K562 (cell line): ENCODE results near the gene SLC48A1. TPM values are rescaled to one million over a fixed set of nuclear protein-coding genes. Genes with fewer than 3 reads are reported as not detected.

Source experiments
- BACH1 ChIP-seq: fragments of 200-800 bp; sonication (Bioruptor generic); IDR thresholded peaks from 2 replicates; pipeline ENCODE4 v1.6.1; 2016; ENCODE audit warnings: missing genetic modification characterization, missing compliant biosample characterization
- JUN ChIP-seq, 2 experiments: sonication (generic) in 1 of 2; formaldehyde crosslinking in 1 of 2; IDR thresholded peaks; 2 replicates each; pipeline versions ENCODE4 v1.6.1 to v1.8.0; 2012 to 2022; ENCODE audit warnings: borderline replicate concordance in 2 of 2, mild to moderate bottlenecking in 2 of 2, improper control_type of control experiment in 1 of 2, low read depth in 1 of 2, low read length in 1 of 2, missing genetic modification reagents in 1 of 2
- KLF16 ChIP-seq: IDR thresholded peaks from 2 replicates; pipeline ENCODE4 v1.6.1; 2016; ENCODE audit warnings: antibody characterized with exemption
- MTF1 ChIP-seq: fragments of 250-450 bp; sonication (Bioruptor Pico); IDR thresholded peaks from 2 replicates; pipeline ENCODE4 v1.9.0; 2021; ENCODE audit warnings: moderate library complexity, mild to moderate bottlenecking, inconsistent platforms, borderline replicate concordance
- NFIX ChIP-seq: fragments of 250-450 bp; sonication (Bioruptor Pico); IDR thresholded peaks from 2 replicates; pipeline ENCODE4 v1.4.0; 2020; ENCODE audit warnings: low read depth, mild to moderate bottlenecking, moderate library complexity
- NFRKB ChIP-seq: fragments of 450-650 bp; IDR thresholded peaks from 2 replicates; pipeline ENCODE4 v1.6.1; 2016; ENCODE audit warnings: low read depth
- NR4A1 ChIP-seq, 2 experiments: fragments of 250-450 bp in 1 of 2; fragments of 450-650 bp in 1 of 2; sonication (Bioruptor Pico) in 1 of 2; IDR thresholded peaks; 2 replicates each; pipeline versions ENCODE4 v1.4.0 to v1.6.1; 2016 to 2020; ENCODE audit warnings: mild to moderate bottlenecking in 2 of 2, missing compliant biosample characterization in 1 of 2, missing genetic modification characterization in 1 of 2, moderate library complexity in 1 of 2
- TAF7 ChIP-seq: fragments of 450-650 bp; IDR thresholded peaks from 2 replicates; pipeline ENCODE4 v1.6.1; 2016; ENCODE audit warnings: missing genetic modification characterization, missing compliant biosample characterization
- TCF3 ChIP-seq: sonication (generic); formaldehyde crosslinking; IDR thresholded peaks from 2 replicates; pipeline ENCODE4 v1.4.0; 2020; ENCODE audit warnings: mild to moderate bottlenecking, missing genetic modification reagents
- TEAD4 ChIP-seq, 2 experiments: sonication (generic) in 1 of 2; formaldehyde crosslinking in 1 of 2; IDR thresholded peaks; 2 replicates each; pipeline versions ENCODE4 v1.6.1 to v1.8.0; 2012 to 2022; ENCODE audit warnings: borderline replicate concordance in 1 of 2, inconsistent platforms in 1 of 2, low read length in 1 of 2, mild to moderate bottlenecking in 1 of 2, missing genetic modification reagents in 1 of 2
- ZNF239 ChIP-seq: fragments of 250-450 bp; sonication (Bioruptor Pico); IDR thresholded peaks from 2 replicates; pipeline ENCODE4 v1.4.0; 2020; ENCODE audit warnings: mild to moderate bottlenecking
- ZNF507 ChIP-seq: conservative IDR thresholded peaks from 2 replicates; pipeline ENCODE4 v1.6.1; 2017; ENCODE audit warnings: missing genetic modification characterization, missing compliant biosample characterization
- polyA plus RNA-seq, 8 experiments: library from polyadenylated mRNA; depleted of rRNA in 4 of 8; stranded (reverse) in 5 of 8; unstranded in 3 of 8; fragments of >200 nt; fragmentation: Nextera tagmentation in 2 of 8; fragmentation: Illumina TruSeq in 1 of 8; extraction: Ambion mirVana in 2 of 8; extraction: Trizol in 1 of 8; gene quantifications; 2 replicates each; pipeline versions ENCODE4 v1.2.1 to v1.2.3, GENCODE V29; 2011 to 2014; ENCODE audit warnings: inconsistent platforms in 1 of 8, missing spikeins in 1 of 8
- total RNA-seq, 7 experiments: library from RNA; depleted of rRNA in 6 of 7; stranded (reverse); fragments of >200 nt in 6 of 7; fragmentation: Illumina TruSeq in 2 of 7; extraction: Trizol in 2 of 7; gene quantifications; 2 replicates each; pipeline versions ENCODE4 v1.2.1 to v1.2.3, GENCODE V29; 2011 to 2021; ENCODE audit warnings: low replicate concordance in 1 of 7
- TF ChIP-seq, protein P1 (sequence below): sonication (generic); formaldehyde crosslinking; IDR thresholded peaks from 2 replicates; pipeline ENCODE4 v1.8.0; 2023; ENCODE audit warnings: mild to moderate bottlenecking, missing genetic modification reagents
- TF ChIP-seq, protein P2 (sequence below): fragments of 450-650 bp; formaldehyde crosslinking; IDR thresholded peaks from 2 replicates; pipeline ENCODE4 v1.4.0; 2020; ENCODE audit warnings: mild to moderate bottlenecking, moderate library complexity
- TF ChIP-seq, protein P3 (sequence below): fragments of 150-350 bp; IDR thresholded peaks from 2 replicates; pipeline ENCODE4 v1.6.1; 2014; ENCODE audit warnings: low read depth, mild to moderate bottlenecking, low read length, borderline replicate concordance
- TF ChIP-seq, protein P4 (sequence below): fragments of 250-450 bp; sonication (Bioruptor Pico); IDR thresholded peaks from 2 replicates; pipeline ENCODE4 v1.9.0; 2021; ENCODE audit warnings: mild to moderate bottlenecking, inconsistent platforms

SLC48A1 gene
- total and polyA plus RNA-seq, 9 of the 15 experiments (the other 6 are each of a cell fraction or from before 2014, with no cell fraction given), result 10.7 to 37.5 (median 18.7) TPM

GRCh38 chr12:47819896-47820630 lies 47.0 kb downstream of the SLC48A1 start, which contains the start of gene HDAC7 (continued):
- TF ChIP-seq, protein P1, sequence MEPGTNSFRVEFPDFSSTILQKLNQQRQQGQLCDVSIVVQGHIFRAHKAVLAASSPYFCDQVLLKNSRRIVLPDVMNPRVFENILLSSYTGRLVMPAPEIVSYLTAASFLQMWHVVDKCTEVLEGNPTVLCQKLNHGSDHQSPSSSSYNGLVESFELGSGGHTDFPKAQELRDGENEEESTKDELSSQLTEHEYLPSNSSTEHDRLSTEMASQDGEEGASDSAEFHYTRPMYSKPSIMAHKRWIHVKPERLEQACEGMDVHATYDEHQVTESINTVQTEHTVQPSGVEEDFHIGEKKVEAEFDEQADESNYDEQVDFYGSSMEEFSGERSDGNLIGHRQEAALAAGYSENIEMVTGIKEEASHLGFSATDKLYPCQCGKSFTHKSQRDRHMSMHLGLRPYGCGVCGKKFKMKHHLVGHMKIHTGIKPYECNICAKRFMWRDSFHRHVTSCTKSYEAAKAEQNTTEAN (CRISPR knock-in tag), result no peak
- no peak for TF ChIP-seq TEAD4 (IDR thresholded peaks at IDR 0.05; ENCODE audit: low read length)
- no peak for TF ChIP-seq TEAD4 (CRISPR knock-in tag; IDR thresholded peaks at IDR 0.05; ENCODE audit: borderline replicate concordance)
- TF ChIP-seq JUN (IDR thresholded peaks at IDR 0.05; ENCODE audit: borderline replicate concordance, low read depth, low read length), result no peak
- 0 out of 2 replicates have a peak, but pooled peaks have one; percentile 17 for TF ChIP-seq JUN (CRISPR knock-in tag; IDR thresholded peaks at IDR 0.05; ENCODE audit: borderline replicate concordance)
- TF ChIP-seq, protein P2, sequence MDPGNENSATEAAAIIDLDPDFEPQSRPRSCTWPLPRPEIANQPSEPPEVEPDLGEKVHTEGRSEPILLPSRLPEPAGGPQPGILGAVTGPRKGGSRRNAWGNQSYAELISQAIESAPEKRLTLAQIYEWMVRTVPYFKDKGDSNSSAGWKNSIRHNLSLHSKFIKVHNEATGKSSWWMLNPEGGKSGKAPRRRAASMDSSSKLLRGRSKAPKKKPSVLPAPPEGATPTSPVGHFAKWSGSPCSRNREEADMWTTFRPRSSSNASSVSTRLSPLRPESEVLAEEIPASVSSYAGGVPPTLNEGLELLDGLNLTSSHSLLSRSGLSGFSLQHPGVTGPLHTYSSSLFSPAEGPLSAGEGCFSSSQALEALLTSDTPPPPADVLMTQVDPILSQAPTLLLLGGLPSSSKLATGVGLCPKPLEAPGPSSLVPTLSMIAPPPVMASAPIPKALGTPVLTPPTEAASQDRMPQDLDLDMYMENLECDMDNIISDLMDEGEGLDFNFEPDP, result no peak
- TF ChIP-seq, protein P3, sequence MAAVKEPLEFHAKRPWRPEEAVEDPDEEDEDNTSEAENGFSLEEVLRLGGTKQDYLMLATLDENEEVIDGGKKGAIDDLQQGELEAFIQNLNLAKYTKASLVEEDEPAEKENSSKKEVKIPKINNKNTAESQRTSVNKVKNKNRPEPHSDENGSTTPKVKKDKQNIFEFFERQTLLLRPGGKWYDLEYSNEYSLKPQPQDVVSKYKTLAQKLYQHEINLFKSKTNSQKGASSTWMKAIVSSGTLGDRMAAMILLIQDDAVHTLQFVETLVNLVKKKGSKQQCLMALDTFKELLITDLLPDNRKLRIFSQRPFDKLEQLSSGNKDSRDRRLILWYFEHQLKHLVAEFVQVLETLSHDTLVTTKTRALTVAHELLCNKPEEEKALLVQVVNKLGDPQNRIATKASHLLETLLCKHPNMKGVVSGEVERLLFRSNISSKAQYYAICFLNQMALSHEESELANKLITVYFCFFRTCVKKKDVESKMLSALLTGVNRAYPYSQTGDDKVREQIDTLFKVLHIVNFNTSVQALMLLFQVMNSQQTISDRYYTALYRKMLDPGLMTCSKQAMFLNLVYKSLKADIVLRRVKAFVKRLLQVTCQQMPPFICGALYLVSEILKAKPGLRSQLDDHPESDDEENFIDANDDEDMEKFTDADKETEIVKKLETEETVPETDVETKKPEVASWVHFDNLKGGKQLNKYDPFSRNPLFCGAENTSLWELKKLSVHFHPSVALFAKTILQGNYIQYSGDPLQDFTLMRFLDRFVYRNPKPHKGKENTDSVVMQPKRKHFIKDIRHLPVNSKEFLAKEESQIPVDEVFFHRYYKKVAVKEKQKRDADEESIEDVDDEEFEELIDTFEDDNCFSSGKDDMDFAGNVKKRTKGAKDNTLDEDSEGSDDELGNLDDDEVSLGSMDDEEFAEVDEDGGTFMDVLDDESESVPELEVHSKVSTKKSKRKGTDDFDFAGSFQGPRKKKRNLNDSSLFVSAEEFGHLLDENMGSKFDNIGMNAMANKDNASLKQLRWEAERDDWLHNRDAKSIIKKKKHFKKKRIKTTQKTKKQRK, result no peak
- TF ChIP-seq NR4A1 (CRISPR knock-in tag; IDR thresholded peaks at IDR 0.05), result no peak
- TF ChIP-seq NR4A1 (tag; IDR thresholded peaks at IDR 0.05), result peak; percentile 57; the same call in 1 of the 2 replicates
- TF ChIP-seq MTF1 (CRISPR knock-in tag), result no peak
- TF ChIP-seq, protein P4, sequence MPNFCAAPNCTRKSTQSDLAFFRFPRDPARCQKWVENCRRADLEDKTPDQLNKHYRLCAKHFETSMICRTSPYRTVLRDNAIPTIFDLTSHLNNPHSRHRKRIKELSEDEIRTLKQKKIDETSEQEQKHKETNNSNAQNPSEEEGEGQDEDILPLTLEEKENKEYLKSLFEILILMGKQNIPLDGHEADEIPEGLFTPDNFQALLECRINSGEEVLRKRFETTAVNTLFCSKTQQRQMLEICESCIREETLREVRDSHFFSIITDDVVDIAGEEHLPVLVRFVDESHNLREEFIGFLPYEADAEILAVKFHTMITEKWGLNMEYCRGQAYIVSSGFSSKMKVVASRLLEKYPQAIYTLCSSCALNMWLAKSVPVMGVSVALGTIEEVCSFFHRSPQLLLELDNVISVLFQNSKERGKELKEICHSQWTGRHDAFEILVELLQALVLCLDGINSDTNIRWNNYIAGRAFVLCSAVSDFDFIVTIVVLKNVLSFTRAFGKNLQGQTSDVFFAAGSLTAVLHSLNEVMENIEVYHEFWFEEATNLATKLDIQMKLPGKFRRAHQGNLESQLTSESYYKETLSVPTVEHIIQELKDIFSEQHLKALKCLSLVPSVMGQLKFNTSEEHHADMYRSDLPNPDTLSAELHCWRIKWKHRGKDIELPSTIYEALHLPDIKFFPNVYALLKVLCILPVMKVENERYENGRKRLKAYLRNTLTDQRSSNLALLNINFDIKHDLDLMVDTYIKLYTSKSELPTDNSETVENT, result peak; percentile 81
- TF ChIP-seq NFIX, result no peak
- no peak for TF ChIP-seq ZNF239 (CRISPR knock-in tag)
- TF ChIP-seq BACH1 (tag), result no peak
- no peak for TF ChIP-seq KLF16
- TF ChIP-seq TAF7 (tag), result no peak
- peak; percentile 73 for TF ChIP-seq NFRKB
- no peak for TF ChIP-seq ZNF507 (tag)
- TF ChIP-seq TCF3, result no peak
